ENCODE data around the gene HSPA5.

The HSPA5 gene

DNA sequence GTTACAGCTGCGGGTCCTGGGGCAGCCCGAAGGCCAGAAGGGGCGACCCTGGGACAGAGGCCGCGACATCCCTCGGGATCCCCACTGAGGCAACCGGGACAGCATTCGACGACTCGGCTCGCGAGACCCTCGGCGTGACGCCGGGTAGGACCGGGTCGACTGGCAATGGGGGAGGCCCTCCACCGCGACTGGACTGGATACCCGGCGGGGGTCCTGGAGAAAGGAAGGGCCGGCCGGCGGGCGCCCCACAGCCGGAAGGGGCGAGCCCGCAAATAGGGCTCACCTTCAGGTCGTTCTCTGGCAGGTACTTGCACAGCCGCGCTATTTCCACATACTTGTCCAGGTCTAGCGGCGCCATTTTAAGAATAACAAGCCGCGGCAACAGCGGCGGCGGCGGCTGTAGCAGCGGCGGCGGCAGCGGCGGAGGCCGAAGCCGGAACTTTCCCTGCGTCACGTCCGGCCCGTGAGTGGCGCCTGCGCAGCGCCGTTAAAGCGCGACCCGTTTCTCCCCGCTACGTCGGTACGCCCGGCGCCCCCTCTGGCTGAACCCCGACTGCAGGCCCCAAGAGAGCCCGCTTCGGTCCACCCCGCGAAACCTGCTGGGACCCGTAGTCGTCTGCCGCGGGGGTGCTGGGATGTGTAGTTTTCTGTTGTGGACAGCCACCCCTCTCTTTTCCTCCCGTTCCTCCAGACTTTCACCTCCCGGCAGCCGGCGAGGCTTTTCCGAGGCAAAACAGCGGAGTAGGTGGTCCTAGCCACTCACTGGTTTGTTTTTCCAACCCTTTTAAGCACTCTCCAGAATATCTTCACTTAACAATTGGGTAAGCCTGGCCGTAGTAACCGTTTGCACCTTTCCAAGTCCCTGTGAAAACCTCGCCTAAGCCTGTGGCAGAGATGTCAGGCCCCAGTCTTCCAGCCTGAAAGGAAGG is 51.5 kb downstream of the HSPA5 start, which contains the start of gene PPP6C:
TSS of gene PPP6C (minus strand) at position 443 of the 929 bp plus-strand sequence. CDS start at position 358, 85 bp downstream.
- DNase-seq = peak; percentile 96 to 97

DNA sequence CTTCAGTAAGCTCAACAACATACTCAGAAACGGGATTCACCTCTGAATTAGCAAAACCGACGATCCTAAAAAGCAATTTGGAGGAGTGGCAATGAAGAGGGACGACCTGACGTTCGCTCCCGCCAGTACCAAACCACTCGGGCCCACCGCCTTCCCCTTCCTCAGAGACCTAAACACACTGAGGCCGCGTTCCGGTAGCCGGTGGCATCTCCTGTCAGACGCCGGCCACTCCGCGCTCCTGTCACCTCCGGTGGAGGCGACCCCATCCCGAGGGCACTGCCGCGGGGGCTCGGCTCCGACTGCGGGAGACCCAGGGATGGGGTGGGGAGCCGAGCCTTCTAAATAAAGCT is 52.2 kb downstream of the HSPA5 start:
- DNase-seq = peak; percentile 14 to 31

Data from activated CD4-positive, alpha-beta T cell treated with anti-CD3 and anti-CD28 coated beads for 4 hours (primary cell).